ENCODE measurements around the gene MPIG6B. TPM values are rescaled to one million over a fixed set of nuclear protein-coding genes. Genes with fewer than 3 reads are reported as not detected.

MPIG6B gene
- polyA plus RNA-seq, 1 donor (not counting 4 experiments of a cell fraction or from before 2014, with no cell fraction given): 0.10 TPM

DNA sequence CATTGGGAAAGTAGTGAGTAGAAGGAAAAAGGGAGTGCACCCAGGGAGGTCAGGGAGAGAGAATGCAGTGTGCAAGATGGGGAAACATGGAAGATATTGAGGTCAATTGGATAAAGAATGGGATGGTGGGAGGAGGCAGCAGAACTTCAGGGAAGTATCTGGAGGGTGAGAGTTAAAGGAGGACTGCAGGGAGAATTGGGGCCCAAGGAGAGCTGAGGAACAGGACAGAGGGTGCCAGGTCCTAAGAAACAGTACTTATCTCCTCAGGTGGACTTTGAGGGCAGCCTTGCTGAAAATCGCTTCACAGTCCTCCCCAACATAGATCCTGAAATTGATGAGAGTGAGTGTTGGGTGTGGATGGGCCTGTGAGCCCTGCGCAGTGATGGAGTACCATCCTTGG, 35.1 kb downstream of the MPIG6B start:
- no peak overlapping the region for H3K9ac ChIP-seq (ENCODE audit: control insufficient read depth, extremely low read depth, insufficient read depth, low read length)
- dilution Hi-C loops (cut with MboI; ENCODE audit: extremely low pct_ligation_motif_present, low sequenced_read_pairs): no loop called here
- peaks cover 2% of the 10 kb centered on the region for H3K4me1 ChIP-seq (ENCODE audit: control insufficient read depth, extremely low read depth, insufficient read depth, low read length)
- H3K79me2 ChIP-seq (ENCODE audit: control insufficient read depth, insufficient read depth, low read length): no peaks in the 10 kb centered on the region
- no peak overlapping the region for H2AFZ ChIP-seq (ENCODE audit: control insufficient read depth, low read length)
- DNase-seq (ENCODE audit: low read depth, low spot score) (no peak), FAIRE-seq (no peak)
- no peaks in the 10 kb centered on the region for H3K9me1 ChIP-seq (ENCODE audit: control insufficient read depth, extremely low read depth, insufficient read depth, low read length)
- no peak for TF ChIP-seq EZH2 (IDR thresholded peaks at IDR 0.05; ENCODE audit: low read length)
- TF ChIP-seq CTCF (optimal IDR thresholded peaks at IDR 0.05 in 1 of 3, IDR thresholded peaks at IDR 0.05 in 1 of 3, conservative IDR thresholded peaks at IDR 0.05 in 1 of 3; ENCODE audit: extremely low read depth in 1 of 3, insufficient read depth in 2 of 3, low read length in 3 of 3): no peak
- no peaks in the 10 kb centered on the region for H3K9me3 ChIP-seq (ENCODE audit: control insufficient read depth, low read depth, low read length)
- no peaks in the 10 kb centered on the region for H3K27me3 ChIP-seq (ENCODE audit: control insufficient read depth, extremely low read depth, insufficient read depth, low read length)
- H4K20me1 ChIP-seq (ENCODE audit: control insufficient read depth, extremely low read depth, insufficient read depth, low read length): no peaks in the 10 kb centered on the region
- no peak overlapping the region for H3K4me2 ChIP-seq (ENCODE audit: control insufficient read depth, extremely low read depth, insufficient read depth, low read depth, low read length)
- no peak overlapping the region for H3K27ac ChIP-seq (ENCODE audit: control insufficient read depth, insufficient read depth, low read length)
- H3K4me3 ChIP-seq (ENCODE audit: control insufficient read depth in 2 of 3, extremely low read depth in 1 of 3, insufficient read depth in 2 of 3, low read depth in 1 of 3, low read length in 3 of 3): no peak overlapping the region
- H3K36me3 ChIP-seq (ENCODE audit: control insufficient read depth in 2 of 2, extremely low read depth in 1 of 2, insufficient read depth in 2 of 2, low read length in 2 of 2): peaks cover 6 to 13% of the 10 kb centered on the region in 2 experiments

DNA sequence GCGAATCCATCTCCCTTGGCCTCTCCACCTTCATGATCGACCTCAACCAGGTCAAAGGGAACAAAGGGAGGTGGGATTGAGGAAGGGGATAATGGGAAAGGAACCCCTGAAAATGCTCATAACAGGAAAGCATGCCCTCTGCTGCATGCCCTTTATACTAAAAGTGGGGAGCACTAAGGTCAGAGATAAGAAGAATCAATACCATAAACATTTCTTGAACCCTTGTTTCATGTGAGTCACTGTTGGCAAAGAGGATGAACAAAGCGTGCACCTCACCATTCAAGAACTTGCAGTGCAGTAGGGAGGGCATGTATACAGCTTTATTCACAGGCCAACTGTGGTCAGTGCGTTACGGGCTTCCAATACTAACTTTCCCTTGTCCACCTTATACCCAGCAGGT, 37.6 kb downstream of the MPIG6B start:
- dilution Hi-C loops (cut with MboI; ENCODE audit: extremely low pct_ligation_motif_present, low sequenced_read_pairs): no loop called here
- TF ChIP-seq CTCF (optimal IDR thresholded peaks at IDR 0.05 in 1 of 3, IDR thresholded peaks at IDR 0.05 in 1 of 3, conservative IDR thresholded peaks at IDR 0.05 in 1 of 3; ENCODE audit: extremely low read depth in 1 of 3, insufficient read depth in 2 of 3, low read length in 3 of 3) (no peak), EZH2 (IDR thresholded peaks at IDR 0.05; ENCODE audit: low read length) (no peak)
- no peak overlapping the region for H3K27ac ChIP-seq (ENCODE audit: control insufficient read depth, insufficient read depth, low read length)
- no peaks in the 10 kb centered on the region for H4K20me1 ChIP-seq (ENCODE audit: control insufficient read depth, extremely low read depth, insufficient read depth, low read length)
- H3K9me1 ChIP-seq (ENCODE audit: control insufficient read depth, extremely low read depth, insufficient read depth, low read length): no peaks in the 10 kb centered on the region
- H2AFZ ChIP-seq (ENCODE audit: control insufficient read depth, low read length): no peak overlapping the region
- no peak overlapping the region for H3K4me2 ChIP-seq (ENCODE audit: control insufficient read depth, extremely low read depth, insufficient read depth, low read depth, low read length)
- no peaks in the 10 kb centered on the region for H3K27me3 ChIP-seq (ENCODE audit: control insufficient read depth, extremely low read depth, insufficient read depth, low read length)
- H3K4me3 ChIP-seq (ENCODE audit: control insufficient read depth in 2 of 3, extremely low read depth in 1 of 3, insufficient read depth in 2 of 3, low read depth in 1 of 3, low read length in 3 of 3): no peak overlapping the region
- DNase-seq (ENCODE audit: low read depth, low spot score): no peak
- FAIRE-seq: no peak
- peaks cover 6 to 13% of the 10 kb centered on the region in 2 experiments for H3K36me3 ChIP-seq (ENCODE audit: control insufficient read depth in 2 of 2, extremely low read depth in 1 of 2, insufficient read depth in 2 of 2, low read length in 2 of 2)
- peaks cover 5% of the 10 kb centered on the region for H3K4me1 ChIP-seq (ENCODE audit: control insufficient read depth, extremely low read depth, insufficient read depth, low read length)
- H3K9ac ChIP-seq (ENCODE audit: control insufficient read depth, extremely low read depth, insufficient read depth, low read length): no peak overlapping the region
- H3K79me2 ChIP-seq (ENCODE audit: control insufficient read depth, insufficient read depth, low read length): no peaks in the 10 kb centered on the region
- H3K9me3 ChIP-seq (ENCODE audit: control insufficient read depth, low read depth, low read length): no peaks in the 10 kb centered on the region

Data from keratinocyte (primary cell).